ENCODE measurements around the gene MED10.

GRCh38 chr5:6328173-6328572 lies 50.2 kb downstream of the MED10 start:
- TF ChIP-seq, protein P1, sequence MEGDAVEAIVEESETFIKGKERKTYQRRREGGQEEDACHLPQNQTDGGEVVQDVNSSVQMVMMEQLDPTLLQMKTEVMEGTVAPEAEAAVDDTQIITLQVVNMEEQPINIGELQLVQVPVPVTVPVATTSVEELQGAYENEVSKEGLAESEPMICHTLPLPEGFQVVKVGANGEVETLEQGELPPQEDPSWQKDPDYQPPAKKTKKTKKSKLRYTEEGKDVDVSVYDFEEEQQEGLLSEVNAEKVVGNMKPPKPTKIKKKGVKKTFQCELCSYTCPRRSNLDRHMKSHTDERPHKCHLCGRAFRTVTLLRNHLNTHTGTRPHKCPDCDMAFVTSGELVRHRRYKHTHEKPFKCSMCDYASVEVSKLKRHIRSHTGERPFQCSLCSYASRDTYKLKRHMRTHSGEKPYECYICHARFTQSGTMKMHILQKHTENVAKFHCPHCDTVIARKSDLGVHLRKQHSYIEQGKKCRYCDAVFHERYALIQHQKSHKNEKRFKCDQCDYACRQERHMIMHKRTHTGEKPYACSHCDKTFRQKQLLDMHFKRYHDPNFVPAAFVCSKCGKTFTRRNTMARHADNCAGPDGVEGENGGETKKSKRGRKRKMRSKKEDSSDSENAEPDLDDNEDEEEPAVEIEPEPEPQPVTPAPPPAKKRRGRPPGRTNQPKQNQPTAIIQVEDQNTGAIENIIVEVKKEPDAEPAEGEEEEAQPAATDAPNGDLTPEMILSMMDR (IDR thresholded peaks at IDR 0.05), result no peak
- no peak for TF ChIP-seq SIN3A (IDR thresholded peaks at IDR 0.05; ENCODE audit: borderline replicate concordance, insufficient read depth, low read depth, low read length)
